SK-N-SH (cell line): ENCODE measurements around the gene USP22.

ENCODE experiments used
- CTCF ChIP-seq: fragments of 200-600 bp; sonication (generic); IDR thresholded peaks from 2 replicates; pipeline ENCODE4 v1.6.1; 2017; ENCODE audit warnings: antibody characterized with exemption, mild to moderate bottlenecking, moderate library complexity
- ELF1 ChIP-seq: IDR thresholded peaks from 2 replicates; pipeline ENCODE4 v1.4.0; 2012
- TAF1 ChIP-seq: IDR thresholded peaks from 2 replicates; pipeline ENCODE4 v1.6.1; 2012; ENCODE audit warnings: low read depth, mild to moderate bottlenecking, low read length, moderate library complexity, borderline replicate concordance
- YY1 ChIP-seq: IDR thresholded peaks from 2 replicates; pipeline ENCODE4 v1.4.0; 2012; ENCODE audit warnings: low read depth, mild to moderate bottlenecking

GRCh38 chr17:21043296-21044232, 753 bp upstream of the USP22 start:
- TF ChIP-seq CTCF (peak; percentile 89), ELF1 (no peak), TAF1 (peak; percentile 39; the same call in 1 of the 2 replicates), YY1 (peak; percentile 47; the same call in 1 of the 2 replicates)
